Rectal smooth muscle tissue (tissue), 1 donor: Measurements from ENCODE around the gene PRM2.
"Not testable (repeated sequence)": the region's sequence is repeated elsewhere in the genome, so short reads cannot be mapped to it uniquely, and the experiment has no call there.

ENCODE experiments used
- H3K27ac ChIP-seq: one replicate; pipeline ENCODE4 v1.7.0; 2013; ENCODE audit warnings: low read depth, low read length, inconsistent platforms
- H3K27me3 ChIP-seq: one replicate; pipeline ENCODE4 v1.7.0; 2013; ENCODE audit warnings: low read length; ENCODE audit not compliant: control insufficient read depth, insufficient read depth
- H3K36me3 ChIP-seq: one replicate; pipeline ENCODE4 v1.7.0; 2013; ENCODE audit warnings: low read length; ENCODE audit not compliant: control insufficient read depth, insufficient read depth
- H3K4me1 ChIP-seq: one replicate; pipeline ENCODE4 v1.7.0; 2013; ENCODE audit warnings: low read length; ENCODE audit not compliant: control insufficient read depth, insufficient read depth
- H3K4me3 ChIP-seq: one replicate; pipeline ENCODE4 v1.7.0; 2013; ENCODE audit warnings: low read length
- H3K9ac ChIP-seq: one replicate; pipeline ENCODE4 v1.7.0; 2013; ENCODE audit warnings: low read length

Gene PRM2

GRCh38 chr16:11291091-11291703 lies 14.9 kb upstream of the PRM2 start:
- Histone ChIP-seq H3K9ac (no peak overlapping the region), H3K36me3 (no peaks in the 10 kb centered on the region), H3K27me3 (no peaks in the 10 kb centered on the region), H3K27ac (no peak overlapping the region), H3K4me3 (no peak overlapping the region), H3K4me1 (no peaks in the 10 kb centered on the region)

GRCh38 chr16:11290102-11290893 lies 14.0 kb upstream of the PRM2 start:
- H3K27ac ChIP-seq = no peak overlapping the region
- no peaks in the 10 kb centered on the region for H3K36me3 ChIP-seq
- no peaks in the 10 kb centered on the region for H3K27me3 ChIP-seq
- H3K4me3 ChIP-seq = no peak overlapping the region
- H3K4me1 ChIP-seq = no peaks in the 10 kb centered on the region
- no peak overlapping the region for H3K9ac ChIP-seq

DNA sequence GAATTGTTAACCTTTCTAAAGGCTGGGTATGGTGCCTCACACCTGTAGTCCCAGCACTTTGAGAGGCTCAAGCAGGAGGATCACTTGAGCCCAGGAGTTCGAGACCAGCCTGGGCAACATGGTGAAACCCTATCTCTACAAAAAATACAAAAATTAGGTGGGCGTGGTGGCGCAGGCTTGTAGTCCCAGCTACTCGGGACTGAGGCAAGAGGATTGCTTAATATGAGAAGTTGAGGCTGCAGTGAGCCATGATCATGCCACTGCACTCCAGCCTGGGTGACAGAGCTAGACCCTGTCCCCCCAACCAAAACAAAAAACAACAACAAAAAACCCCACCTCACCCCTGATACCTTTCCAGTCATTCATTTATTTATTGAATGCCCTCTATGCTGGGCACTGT lies 13.4 kb upstream of the PRM2 start:
- H3K9ac ChIP-seq, H3K4me3 ChIP-seq, H3K4me1 ChIP-seq, H3K27me3 ChIP-seq, H3K36me3 ChIP-seq, H3K27ac ChIP-seq: not testable (repeated sequence)

GRCh38 chr16:11289202-11289601 lies 12.9 kb upstream of the PRM2 start:
- no peaks in the 10 kb centered on the region for H3K4me1 ChIP-seq
- H3K27ac ChIP-seq = no peak overlapping the region
- no peaks in the 10 kb centered on the region for H3K36me3 ChIP-seq
- H3K27me3 ChIP-seq = no peaks in the 10 kb centered on the region
- H3K9ac ChIP-seq = no peak overlapping the region
- H3K4me3 ChIP-seq = no peak overlapping the region

- Histone ChIP-seq H3K4me3 (no peak overlapping the region), H3K27ac (no peak overlapping the region), H3K9ac (no peak overlapping the region), H3K36me3 (no peaks in the 10 kb centered on the region), H3K4me1 (no peaks in the 10 kb centered on the region), H3K27me3 (no peaks in the 10 kb centered on the region)
Observed at GRCh38 chr16:11285842-11286241, 9.6 kb upstream of the PRM2 start.

DNA sequence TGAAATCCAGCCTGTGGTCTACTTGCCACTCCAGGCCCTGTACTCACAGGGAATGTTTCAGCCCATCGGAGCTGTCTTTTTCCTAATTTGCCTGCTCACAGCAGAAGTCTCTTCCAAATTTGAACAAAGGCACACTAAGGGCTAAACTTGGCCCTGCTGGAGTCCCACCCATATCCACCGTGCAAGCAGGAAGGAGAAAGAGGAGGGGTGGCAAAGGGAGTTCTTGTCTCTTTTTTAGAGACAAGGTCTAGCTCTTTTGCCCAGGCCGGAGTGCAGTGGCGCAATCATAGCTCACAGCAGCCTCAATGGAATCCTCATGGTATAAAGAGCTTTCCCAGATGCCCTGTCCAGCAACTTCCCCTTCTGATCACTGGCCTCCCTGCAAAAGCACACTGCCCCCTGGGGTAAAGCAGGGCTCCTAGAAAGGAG lies 7.6 kb upstream of the PRM2 start:
- no peaks in the 10 kb centered on the region for H3K27me3 ChIP-seq
- H3K27ac ChIP-seq = no peak overlapping the region
- H3K36me3 ChIP-seq = no peaks in the 10 kb centered on the region
- H3K9ac ChIP-seq = no peak overlapping the region
- H3K4me1 ChIP-seq = no peaks in the 10 kb centered on the region
- no peak overlapping the region for H3K4me3 ChIP-seq

DNA sequence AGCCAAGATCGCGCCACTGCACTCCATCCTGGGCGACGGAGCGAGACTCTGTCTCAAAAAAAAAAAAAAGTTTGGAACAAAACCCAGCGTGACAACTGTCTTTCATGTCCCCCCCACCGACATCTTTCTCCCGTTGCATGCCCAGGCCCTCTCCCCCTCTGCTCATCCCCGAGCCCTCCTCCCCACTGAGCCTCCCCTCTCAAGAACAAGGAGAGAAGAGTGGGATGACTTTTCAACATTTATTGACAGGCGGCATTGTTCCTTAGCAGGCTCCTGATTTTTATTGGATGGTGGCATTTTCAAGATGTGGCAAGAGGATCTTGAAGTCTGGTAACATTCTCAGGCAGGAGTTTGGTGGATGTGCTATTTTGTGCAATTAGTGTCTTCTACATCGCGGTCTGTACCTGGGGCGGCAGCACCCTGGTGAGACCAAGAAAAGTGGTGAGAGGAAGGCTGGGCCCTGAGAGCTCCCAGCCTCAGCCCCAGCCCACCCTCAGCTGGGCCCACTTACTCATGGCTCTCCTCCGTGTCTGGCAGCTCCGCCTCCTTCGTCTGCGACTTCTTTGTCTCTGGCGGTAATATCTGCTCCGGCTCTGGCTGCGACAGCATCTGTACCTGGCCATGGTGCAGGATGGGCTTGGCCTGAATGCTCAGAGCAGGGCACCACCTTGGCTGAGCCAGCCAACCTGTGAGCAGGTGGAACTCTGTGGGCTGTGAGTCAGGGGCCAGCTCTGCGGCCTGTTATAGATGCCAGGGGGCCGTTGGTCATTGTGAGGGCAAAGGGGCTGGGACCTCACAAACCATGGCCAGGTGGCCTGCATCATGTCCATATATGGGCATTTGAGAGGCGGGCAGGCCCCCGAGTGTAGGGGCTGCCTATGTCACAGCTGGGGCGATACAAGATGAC lies 4.6 kb upstream of the PRM2 start, which contains the start of gene PRM1:
Gene PRM1, minus strand, starts transcription at position 715 of the 907 bp plus-strand sequence. Its CDS starts 92 bp downstream, at position 623.
- Histone ChIP-seq H3K36me3 (no peaks in the 10 kb centered on the region), H3K4me3 (no peak within 1 kb of the TSS), H3K9ac (no peak within 1 kb of the TSS), H3K4me1 (no peaks in the 10 kb centered on the region), H3K27ac (no peak within 1 kb of the TSS), H3K27me3 (no peaks in the 10 kb centered on the region)

DNA sequence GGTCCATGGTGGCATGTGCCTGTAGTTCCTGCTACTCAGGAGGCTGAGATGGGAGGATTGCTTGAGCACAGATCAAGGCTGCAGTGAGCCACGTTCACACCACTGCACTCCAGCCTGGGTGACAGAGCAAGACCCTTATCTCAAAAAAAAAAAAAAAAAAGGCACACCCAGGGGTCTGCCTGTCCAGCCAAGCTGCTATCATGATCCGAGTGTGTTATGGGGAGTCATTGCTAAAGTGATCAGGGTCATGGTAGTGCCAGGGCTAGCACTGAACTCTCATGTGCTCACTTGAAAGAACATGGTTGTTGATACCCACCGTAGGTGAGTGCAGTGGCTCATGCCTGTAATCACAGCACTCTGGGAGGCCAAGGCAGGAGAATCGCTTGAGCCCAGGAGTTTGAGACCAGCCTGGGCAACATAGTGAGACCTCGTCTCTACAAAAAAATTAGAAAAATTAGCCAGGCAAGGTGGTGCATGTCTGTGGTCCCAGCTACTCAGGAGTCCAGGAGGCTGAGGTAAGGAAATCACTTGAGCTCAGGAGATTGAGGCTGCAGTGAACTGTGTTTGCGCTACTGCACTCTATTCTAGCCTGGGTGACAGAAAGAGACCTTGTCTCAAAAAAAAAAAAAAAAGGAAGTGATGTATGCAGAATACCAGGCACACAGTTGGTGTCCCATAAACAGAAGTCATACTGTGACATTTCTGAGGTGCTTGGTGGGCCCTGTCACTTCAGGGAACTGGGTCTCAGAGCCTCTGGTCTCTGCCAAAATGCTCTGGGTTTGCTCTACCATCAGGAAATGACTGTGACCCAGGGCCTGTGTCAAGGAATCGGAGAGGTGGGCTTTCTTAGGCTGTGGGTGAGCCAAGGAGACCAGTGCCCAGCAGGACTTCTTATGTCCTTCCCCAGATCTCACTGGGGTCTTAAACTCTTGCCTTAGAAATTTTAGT lies 2.7 kb upstream of the PRM2 start:
- Histone ChIP-seq H3K27ac (no peak overlapping the region), H3K9ac (no peak overlapping the region), H3K4me3 (no peak overlapping the region), H3K36me3 (no peaks in the 10 kb centered on the region), H3K27me3 (no peaks in the 10 kb centered on the region), H3K4me1 (no peaks in the 10 kb centered on the region)

- H3K27ac ChIP-seq = no peak overlapping the region
- H3K9ac ChIP-seq = no peak overlapping the region
- no peaks in the 10 kb centered on the region for H3K36me3 ChIP-seq
- no peaks in the 10 kb centered on the region for H3K27me3 ChIP-seq
- no peak overlapping the region for H3K4me3 ChIP-seq
- no peaks in the 10 kb centered on the region for H3K4me1 ChIP-seq
Observed at GRCh38 chr16:11277607-11278337, 1.5 kb upstream of the PRM2 start.

- no peak overlapping the region for H3K4me3 ChIP-seq
- H3K27me3 ChIP-seq = no peaks in the 10 kb centered on the region
- no peak overlapping the region for H3K9ac ChIP-seq
- H3K4me1 ChIP-seq = no peaks in the 10 kb centered on the region
- H3K27ac ChIP-seq = no peak overlapping the region
- H3K36me3 ChIP-seq = no peaks in the 10 kb centered on the region
Observed at GRCh38 chr16:11276896-11277593, 765 bp upstream of the PRM2 start.

DNA sequence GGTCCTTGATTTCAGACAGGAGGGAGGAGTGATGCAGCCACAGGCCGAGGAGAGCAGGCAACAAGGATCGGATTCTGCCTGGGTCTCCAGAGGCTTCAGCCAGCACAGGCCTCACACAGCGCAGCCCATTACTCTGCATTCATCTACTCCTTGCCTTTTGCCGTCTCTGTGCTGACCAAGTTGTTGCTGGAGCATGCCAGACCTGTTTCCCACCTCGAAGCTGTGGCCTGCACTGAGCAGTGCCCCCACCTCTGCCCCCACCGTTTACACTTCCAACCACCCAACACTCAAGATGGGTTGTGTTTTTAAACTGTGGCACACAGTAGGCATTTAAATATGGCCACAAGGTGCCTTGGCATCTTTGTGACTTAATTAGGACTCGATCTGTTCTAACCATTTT lies 1.3 kb downstream of the PRM2 start:
- no peaks in the 10 kb centered on the region for H3K27me3 ChIP-seq
- no peak overlapping the region for H3K9ac ChIP-seq
- H3K27ac ChIP-seq = no peak overlapping the region
- H3K4me3 ChIP-seq = no peak overlapping the region
- no peaks in the 10 kb centered on the region for H3K4me1 ChIP-seq
- H3K36me3 ChIP-seq = no peaks in the 10 kb centered on the region
